ENCODE data around the gene NFE2L1.
A peak's percentile ranks its signal among the peaks of the same experiment; 100 is the strongest.
"Not testable (repeated sequence)": the region's sequence is repeated elsewhere in the genome, so short reads cannot be mapped to it uniquely, and the experiment has no call there.

The NFE2L1 gene, protein sequence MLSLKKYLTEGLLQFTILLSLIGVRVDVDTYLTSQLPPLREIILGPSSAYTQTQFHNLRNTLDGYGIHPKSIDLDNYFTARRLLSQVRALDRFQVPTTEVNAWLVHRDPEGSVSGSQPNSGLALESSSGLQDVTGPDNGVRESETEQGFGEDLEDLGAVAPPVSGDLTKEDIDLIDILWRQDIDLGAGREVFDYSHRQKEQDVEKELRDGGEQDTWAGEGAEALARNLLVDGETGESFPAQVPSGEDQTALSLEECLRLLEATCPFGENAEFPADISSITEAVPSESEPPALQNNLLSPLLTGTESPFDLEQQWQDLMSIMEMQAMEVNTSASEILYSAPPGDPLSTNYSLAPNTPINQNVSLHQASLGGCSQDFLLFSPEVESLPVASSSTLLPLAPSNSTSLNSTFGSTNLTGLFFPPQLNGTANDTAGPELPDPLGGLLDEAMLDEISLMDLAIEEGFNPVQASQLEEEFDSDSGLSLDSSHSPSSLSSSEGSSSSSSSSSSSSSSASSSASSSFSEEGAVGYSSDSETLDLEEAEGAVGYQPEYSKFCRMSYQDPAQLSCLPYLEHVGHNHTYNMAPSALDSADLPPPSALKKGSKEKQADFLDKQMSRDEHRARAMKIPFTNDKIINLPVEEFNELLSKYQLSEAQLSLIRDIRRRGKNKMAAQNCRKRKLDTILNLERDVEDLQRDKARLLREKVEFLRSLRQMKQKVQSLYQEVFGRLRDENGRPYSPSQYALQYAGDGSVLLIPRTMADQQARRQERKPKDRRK

GRCh38 chr17:48047741-48048383 is at the start of gene NFE2L1:
Gene NFE2L1 (plus strand): TSS chr17:48048359. CDS start chr17:48051119, 2,760 bp downstream.
- peak; percentile 100 for DNase-seq (ENCODE audit: low spot score)

- DNase-seq (ENCODE audit: low spot score), result peak; percentile 75
These were observed 48.6 kb upstream of the NFE2L1 start for GRCh38 chr17:47999582-47999981.

DNA sequence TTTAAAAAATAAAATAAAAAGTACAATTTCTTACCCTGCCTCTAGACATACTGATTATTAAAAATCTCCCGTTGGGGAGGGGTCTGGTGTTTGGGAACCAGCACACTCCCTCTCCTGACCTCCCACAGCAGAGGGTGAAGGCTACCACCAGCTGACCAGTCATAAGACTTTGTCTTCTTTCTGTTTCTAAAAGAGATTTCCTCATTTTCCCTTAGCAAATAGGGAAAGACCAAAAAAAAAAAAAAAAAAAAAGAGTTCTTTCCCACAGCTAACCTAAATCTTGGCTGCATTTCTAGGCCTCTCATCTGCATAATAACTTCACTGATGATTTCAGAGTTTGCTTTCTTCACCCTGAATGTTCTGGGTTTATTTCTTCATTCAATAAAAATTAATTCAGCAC is 47.0 kb upstream of the NFE2L1 start:
- no peak for DNase-seq (ENCODE audit: low spot score)

DNA sequence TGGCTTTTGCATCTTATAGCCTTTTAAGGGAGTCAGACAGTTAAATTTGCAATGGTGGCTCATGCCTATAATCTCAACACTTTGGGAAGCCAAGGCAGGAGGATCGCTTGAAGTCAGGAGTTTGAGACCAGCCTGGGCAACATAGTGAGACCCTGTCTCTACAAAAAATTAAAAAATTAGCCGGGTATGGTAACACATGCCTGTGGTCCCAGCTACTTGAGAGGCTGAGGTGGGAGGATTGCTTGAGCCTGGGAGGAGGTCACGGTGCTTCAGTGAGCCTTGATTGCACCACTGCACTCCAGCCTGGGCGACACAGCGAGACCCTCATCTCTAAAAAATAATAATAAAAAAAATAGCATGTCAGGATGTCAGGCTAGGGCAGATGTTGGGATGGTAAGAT is 46.5 kb upstream of the NFE2L1 start:
- not testable (repeated sequence) for DNase-seq (ENCODE audit: low spot score)

GRCh38 chr17:48002266-48002915 is 45.8 kb upstream of the NFE2L1 start:
- peak; percentile 76 for DNase-seq (ENCODE audit: low spot score)

DNA sequence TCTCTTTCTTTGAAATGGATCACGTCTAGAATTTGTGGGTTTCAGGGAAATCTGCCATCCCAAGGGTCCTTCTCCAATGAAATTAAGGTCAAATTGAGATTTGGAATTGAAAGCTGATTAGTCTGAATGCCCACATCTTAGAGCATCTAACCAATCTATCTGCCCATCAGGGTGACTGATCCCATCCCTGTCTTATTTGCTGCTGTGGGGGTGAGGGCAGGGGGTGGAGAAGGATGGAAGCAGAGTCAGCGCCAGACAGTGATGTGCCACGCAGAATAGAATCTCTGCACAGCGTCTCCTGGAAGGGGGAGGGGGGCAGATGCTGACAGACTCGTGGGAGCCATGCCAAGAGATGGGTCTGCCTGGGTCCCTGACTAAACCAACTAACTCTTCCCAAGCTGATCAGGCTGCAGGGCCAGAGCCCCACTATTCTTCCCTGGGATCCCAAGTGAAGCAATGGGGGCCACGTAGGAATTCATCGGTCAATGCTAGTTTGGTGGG is 45.2 kb upstream of the NFE2L1 start:
- no peak for DNase-seq (ENCODE audit: low spot score)

- DNase-seq (ENCODE audit: low spot score), result no peak
These were observed 44.6 kb upstream of the NFE2L1 start for GRCh38 chr17:48003417-48004151.

- DNase-seq (ENCODE audit: low spot score), result no peak
These were observed 43.2 kb upstream of the NFE2L1 start for GRCh38 chr17:48004983-48005382.

GRCh38 chr17:48006936-48007709 is 41.0 kb upstream of the NFE2L1 start:
- DNase-seq (ENCODE audit: low spot score), result no peak

GRCh38 chr17:48010193-48010592 is 38.0 kb upstream of the NFE2L1 start:
- no peak for DNase-seq (ENCODE audit: low spot score)

- DNase-seq (ENCODE audit: low spot score), result peak; percentile 62
These were observed 36.6 kb upstream of the NFE2L1 start for GRCh38 chr17:48011405-48012150.

DNA sequence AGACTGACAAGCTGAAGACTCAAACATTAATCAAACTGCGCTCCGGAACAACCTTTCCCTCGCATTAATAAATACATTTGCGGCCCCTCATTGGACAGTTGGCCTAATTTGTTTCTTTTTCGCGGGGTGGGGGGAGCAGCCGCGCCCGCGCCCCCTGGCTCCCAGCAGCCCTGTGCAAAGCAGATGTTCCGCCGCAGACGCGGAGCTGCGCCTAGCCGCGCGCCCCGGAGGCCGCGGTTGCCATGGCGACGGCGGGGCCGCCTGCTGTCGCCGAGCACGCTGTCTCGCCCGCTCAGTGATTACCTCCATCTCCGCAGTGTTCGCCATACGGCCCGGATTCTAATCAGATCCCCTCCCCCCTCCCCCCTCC is 36.0 kb upstream of the NFE2L1 start:
- peak; percentile 29 for DNase-seq (ENCODE audit: low spot score)

DNA sequence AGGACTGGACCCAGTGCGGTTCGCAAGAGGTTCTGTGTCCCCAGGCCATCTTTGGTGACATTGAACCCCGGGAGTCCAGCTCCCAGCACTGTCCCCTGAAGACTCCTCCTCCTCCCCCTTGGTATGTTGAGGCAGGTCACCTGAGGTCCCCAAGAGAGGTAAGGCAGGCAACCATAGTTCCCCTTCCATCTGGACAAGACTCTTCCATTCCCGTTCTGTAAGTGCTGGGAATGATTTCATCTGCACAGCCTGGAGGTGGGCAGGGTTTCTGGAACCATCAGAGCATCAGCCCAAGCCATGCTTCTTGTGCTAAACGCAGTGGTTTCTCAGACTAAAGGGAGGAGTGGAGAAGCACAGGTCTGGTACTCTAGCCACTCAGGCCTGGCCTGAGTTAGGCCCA is 35.5 kb upstream of the NFE2L1 start:
- DNase-seq (ENCODE audit: low spot score), result no peak

- DNase-seq (ENCODE audit: low spot score), result no peak
These were observed 34.1 kb upstream of the NFE2L1 start for GRCh38 chr17:48013876-48014594.

- DNase-seq (ENCODE audit: low spot score), result no peak
These were observed 33.5 kb upstream of the NFE2L1 start for GRCh38 chr17:48014595-48015111.

DNA sequence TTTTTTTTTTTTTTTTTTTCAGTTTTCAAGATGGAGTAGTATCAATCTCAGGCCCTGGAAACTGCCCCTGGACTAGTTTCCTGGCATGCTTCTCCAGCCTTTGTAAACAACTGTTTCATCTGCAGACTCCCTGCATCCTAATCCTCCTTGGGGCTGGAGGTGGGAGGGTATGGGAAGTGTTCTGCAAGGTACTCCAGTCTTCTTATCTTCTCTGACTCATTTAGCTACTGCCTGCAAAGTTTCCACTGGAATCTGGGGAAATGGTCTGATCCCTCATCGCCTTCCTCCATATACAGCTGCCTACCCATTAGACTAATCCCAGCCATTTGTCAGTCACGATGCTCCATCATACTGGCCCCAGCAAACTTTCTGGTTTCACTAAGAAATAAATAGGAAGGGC is 32.0 kb upstream of the NFE2L1 start:
- no peak for DNase-seq (ENCODE audit: low spot score)

DNA sequence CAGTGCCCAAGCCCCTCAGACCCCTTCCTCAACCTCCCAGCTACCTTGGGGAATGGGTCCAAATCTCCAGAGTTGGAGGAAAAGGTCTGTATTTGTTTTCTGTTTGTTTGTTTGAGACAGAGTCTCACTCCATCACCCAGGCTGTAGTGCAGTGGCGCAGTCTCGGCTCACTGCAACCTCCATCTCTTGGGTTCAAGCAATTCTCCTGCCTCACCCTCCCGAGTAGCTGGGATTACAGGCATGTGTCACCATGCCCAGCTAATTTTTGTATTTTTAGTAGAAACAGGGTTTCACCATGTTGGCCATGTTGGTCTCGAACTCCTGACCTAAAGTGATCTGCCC is 30.4 kb upstream of the NFE2L1 start:
- DNase-seq (ENCODE audit: low spot score), result not testable (repeated sequence)

- no peak for DNase-seq (ENCODE audit: low spot score)
These were observed 26.2 kb upstream of the NFE2L1 start for GRCh38 chr17:48021934-48022333.

- DNase-seq (ENCODE audit: low spot score), result no peak
These were observed 25.3 kb upstream of the NFE2L1 start for GRCh38 chr17:48022901-48023300.

Data from SW480 (cell line).